Activated naive CD4-positive, alpha-beta T cell treated with Interleukin-2 at 50 U/mL for 16 hours (primary cell): ENCODE data around the gene PRPF6.

Experiments used
- DNase-seq: peaks from one replicate; pipeline ENCODE4 v3.0.0-alpha.2; 2020

The PRPF6 gene

GRCh38 chr20:64068386-64069208, 87.7 kb downstream of the PRPF6 start:
- DNase-seq: no peak

GRCh38 chr20:64069209-64069613, 88.3 kb downstream of the PRPF6 start:
- no peak for DNase-seq

GRCh38 chr20:64069614-64070243, 88.8 kb downstream of the PRPF6 start:
- peak; percentile 29 for DNase-seq

- no peak for DNase-seq
Observed at GRCh38 chr20:64070244-64070993, 89.5 kb downstream of the PRPF6 start.

- no peak for DNase-seq
Observed at GRCh38 chr20:64071341-64072332, 90.7 kb downstream of the PRPF6 start.

- DNase-seq: no peak
Observed at GRCh38 chr20:64072498-64073063, 91.6 kb downstream of the PRPF6 start.

GRCh38 chr20:64073476-64074183, 92.7 kb downstream of the PRPF6 start:
- DNase-seq: no peak

GRCh38 chr20:64074184-64074789, 93.4 kb downstream of the PRPF6 start:
- no peak for DNase-seq

- DNase-seq: no peak
Observed at GRCh38 chr20:64074963-64075362, 94.0 kb downstream of the PRPF6 start.

- no peak for DNase-seq
Observed at GRCh38 chr20:64075556-64075955, 94.6 kb downstream of the PRPF6 start.

- no peak for DNase-seq
Observed at GRCh38 chr20:64076061-64076997, 95.4 kb downstream of the PRPF6 start.

GRCh38 chr20:64077094-64077493, 96.2 kb downstream of the PRPF6 start:
- peak; percentile 32 for DNase-seq

GRCh38 chr20:64077541-64077875, 96.6 kb downstream of the PRPF6 start:
- DNase-seq: no peak

GRCh38 chr20:64077876-64078551, 97.1 kb downstream of the PRPF6 start:
- DNase-seq: peak; percentile 56

GRCh38 chr20:64078934-64079272, 98.0 kb downstream of the PRPF6 start:
- no peak for DNase-seq

GRCh38 chr20:64079273-64080012, 98.5 kb downstream of the PRPF6 start, which contains the start of gene RGS19:
RGS19 (minus strand) TSS chr20:64079518; CDS start chr20:64076886, 2,632 bp downstream.
- DNase-seq: peak; percentile 66

- DNase-seq: peak; percentile 44
Observed at GRCh38 chr20:64080013-64080812, 99.3 kb downstream of the PRPF6 start, which contains the start of gene OPRL1. OPRL1 (plus strand) TSS chr20:64080082; CDS start chr20:64092721, 12,639 bp downstream.
